Calu3 (cell line): ENCODE data around the gene THADA. TPM values are rescaled to one million over a fixed set of nuclear protein-coding genes. Genes with fewer than 3 reads are reported as not detected.

Source experiments
- BruUV-seq: library from RNA; stranded (reverse); fragments of 400-500 nt; replicated peaks from 2 replicates; lab custom pipeline; 2021; lab: Mats Ljungman, UMichigan
- CTCF ChIA-PET: fragments of 300-600 bp; sonication (Branson Sonifier 250); formaldehyde crosslinking; loops from one replicate; lab custom pipeline; 2022; ENCODE audit warnings: antibody characterized with exemption; lab: Charles Lee
- DNase-seq: peaks from one replicate; pipeline ENCODE4 v3.0.0; 2022
- H3K27ac Mint-ChIP-seq: one replicate; pipeline ENCODE4 v1.8.0; 2022; ENCODE audit warnings: mixed read lengths; ENCODE audit not compliant: unreplicated experiment
- H3K27me3 Mint-ChIP-seq: one replicate; pipeline ENCODE4 v1.8.0; 2022; ENCODE audit warnings: mixed read lengths; ENCODE audit not compliant: unreplicated experiment
- H3K36me3 Mint-ChIP-seq: one replicate; pipeline ENCODE4 v1.8.0; 2022; ENCODE audit warnings: mild to moderate bottlenecking, moderate library complexity, mixed read lengths; ENCODE audit not compliant: insufficient read depth, unreplicated experiment
- H3K4me1 Mint-ChIP-seq: one replicate; pipeline ENCODE4 v1.8.0; 2022; ENCODE audit warnings: mild to moderate bottlenecking, low read depth, mixed read lengths; ENCODE audit not compliant: unreplicated experiment
- H3K4me3 Mint-ChIP-seq: one replicate; pipeline ENCODE4 v1.8.0; 2022; ENCODE audit warnings: mild to moderate bottlenecking, low read depth, moderate library complexity, mixed read lengths; ENCODE audit not compliant: unreplicated experiment
- H3K9me3 Mint-ChIP-seq: one replicate; pipeline ENCODE4 v1.8.0; 2022; ENCODE audit warnings: low read depth, mixed read lengths; ENCODE audit not compliant: unreplicated experiment
- CTCF ChIP-seq: fragments of 200-600 bp; IDR thresholded peaks from one replicate; pipeline ENCODE4 v1.8.0; 2022; ENCODE audit warnings: antibody characterized with exemption; ENCODE audit not compliant: unreplicated experiment
- intact Hi-C: fragments of 100-400 bp; cut with micrococcal nuclease; formaldehyde crosslinking; loops from one replicate; pipeline ENCODE4 v1.10.0; 2022; ENCODE audit not compliant: unreplicated experiment
- total RNA-seq: library from RNA; stranded (reverse); gene quantifications from 2 replicates; pipeline ENCODE4 v1.2.3, GENCODE V29; 2022

Gene THADA
- total RNA-seq, 1 experiment from 2014 or later, result 35.5 TPM

- Mint-ChIP-seq H3K4me3 (no peak overlapping the region), H3K27ac (no peak overlapping the region), H3K4me1 (peaks cover 42% of the 10 kb centered on the region), H3K27me3 (no peaks in the 10 kb centered on the region), H3K9me3 (no peaks in the 10 kb centered on the region), H3K36me3 (no peaks in the 10 kb centered on the region)
- no TSS peak for BruUV-seq
- intact Hi-C loops, result no loop called here
- no peak for DNase-seq
- TF ChIP-seq CTCF, result no peak
- CTCF ChIA-PET, result no interaction called here
Observed at GRCh38 chr2:43210125-43210466, 385.7 kb downstream of the THADA start.

DNA sequence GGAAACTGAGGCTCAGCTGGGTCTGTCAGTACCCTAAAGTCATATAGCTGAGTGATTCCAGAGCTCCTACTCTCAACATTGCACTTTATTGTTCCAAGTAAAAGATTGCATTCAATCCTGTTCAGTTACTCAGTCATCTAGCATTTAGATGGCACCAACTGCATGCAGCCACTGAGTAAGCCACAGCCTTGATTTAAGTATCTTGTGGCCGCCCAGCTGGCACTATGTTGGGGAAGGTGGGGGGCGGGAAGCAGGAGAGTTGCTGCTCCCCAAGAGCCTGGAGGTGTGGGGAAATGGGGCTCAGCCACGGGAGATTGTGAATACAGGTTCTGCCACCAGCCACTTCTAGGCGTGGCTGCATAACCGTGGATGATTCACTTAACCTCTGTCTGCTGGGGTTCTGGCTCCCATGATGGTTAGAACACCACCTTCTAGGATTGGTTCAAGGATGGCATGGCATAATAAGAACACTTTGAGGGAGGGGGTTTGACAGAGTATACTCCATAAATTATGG lies 386.6 kb downstream of the THADA start:
- no peak overlapping the region for H3K4me3 Mint-ChIP-seq
- H3K4me1 Mint-ChIP-seq, result peaks cover 42% of the 10 kb centered on the region
- CTCF ChIA-PET, result no interaction called here
- no peak for TF ChIP-seq CTCF
- intact Hi-C loops, result no loop called here
- BruUV-seq, result no TSS peak
- DNase-seq, result no peak
- H3K9me3 Mint-ChIP-seq, result no peaks in the 10 kb centered on the region
- no peaks in the 10 kb centered on the region for H3K27me3 Mint-ChIP-seq
- no peaks in the 10 kb centered on the region for H3K36me3 Mint-ChIP-seq
- no peak overlapping the region for H3K27ac Mint-ChIP-seq

GRCh38 chr2:43207553-43208300 lies 388.1 kb downstream of the THADA start:
- no peaks in the 10 kb centered on the region for H3K9me3 Mint-ChIP-seq
- peaks cover 37% of the 10 kb centered on the region for H3K4me1 Mint-ChIP-seq
- CTCF ChIA-PET, result interaction anchor here (0.5 to 1.3 kb wide), 3 partner anchors 38 to 175 kb away, joined by 3 to 4 read pairs (median 3); no protein-coding TSS in a partner anchor
- peak; percentile 63 for DNase-seq
- H3K27me3 Mint-ChIP-seq, result no peaks in the 10 kb centered on the region
- no peak for TF ChIP-seq CTCF
- intact Hi-C loops, result no loop called here
- no TSS peak for BruUV-seq
- H3K36me3 Mint-ChIP-seq, result no peaks in the 10 kb centered on the region
- no peak overlapping the region for H3K4me3 Mint-ChIP-seq
- H3K27ac Mint-ChIP-seq, result no peak overlapping the region

- no peaks in the 10 kb centered on the region for H3K9me3 Mint-ChIP-seq
- CTCF ChIA-PET, result interaction anchor here (0.7 to 1.3 kb wide), 2 partner anchors 73 to 110 kb away, joined by 3 to 4 read pairs; no protein-coding TSS in a partner anchor
- intact Hi-C loops, result no loop called here
- TF ChIP-seq CTCF, result no peak
- no peaks in the 10 kb centered on the region for H3K36me3 Mint-ChIP-seq
- H3K27ac Mint-ChIP-seq, result no peak overlapping the region
- BruUV-seq, result no TSS peak
- no peak for DNase-seq
- peaks cover 38% of the 10 kb centered on the region for H3K4me1 Mint-ChIP-seq
- no peak overlapping the region for H3K4me3 Mint-ChIP-seq
- H3K27me3 Mint-ChIP-seq, result no peaks in the 10 kb centered on the region
Observed at GRCh38 chr2:43206602-43207001, 389.2 kb downstream of the THADA start.
